D721Med (cell line): ENCODE data around the gene SEMA6A.

ENCODE experiments used
- DNase-seq: peaks from one replicate; pipeline ENCODE4 v3.0.0; 2011; ENCODE audit warnings: low spot score; ENCODE audit not compliant: insufficient read length
- FAIRE-seq: peaks from 2 replicates; lab custom pipeline; 2011; peaks lifted over from hg19 to GRCh38; lab: Jason Lieb, UNC
- TF ChIP-seq, protein P1 (sequence below): IDR thresholded peaks from 2 replicates; pipeline ENCODE4 v1.5.1; 2012; ENCODE audit warnings: mild to moderate bottlenecking, control low read depth; ENCODE audit not compliant: insufficient read depth; ENCODE audit errors: missing control alignments

Gene SEMA6A

DNA sequence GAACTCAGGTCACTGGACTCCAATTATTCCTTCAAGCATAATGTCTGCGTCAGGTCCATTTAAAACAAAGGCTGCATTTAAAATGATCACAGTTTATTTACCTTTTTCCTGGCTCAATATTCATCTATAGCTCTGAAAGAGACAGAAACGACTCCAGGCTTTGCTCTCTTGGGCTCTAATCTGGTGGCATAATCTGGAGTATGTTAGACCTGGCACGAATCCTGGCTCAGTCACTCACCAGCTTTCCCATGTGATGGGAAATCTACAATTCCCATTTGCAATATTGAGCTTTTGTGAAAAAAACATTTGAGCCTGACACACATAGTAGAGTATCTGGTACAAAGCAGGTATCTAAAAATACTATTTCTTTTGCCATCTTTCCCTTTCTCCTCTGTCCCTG lies 155.8 kb downstream of the SEMA6A start:
- DNase-seq (no peak), FAIRE-seq (no peak)
- TF ChIP-seq, protein P1, sequence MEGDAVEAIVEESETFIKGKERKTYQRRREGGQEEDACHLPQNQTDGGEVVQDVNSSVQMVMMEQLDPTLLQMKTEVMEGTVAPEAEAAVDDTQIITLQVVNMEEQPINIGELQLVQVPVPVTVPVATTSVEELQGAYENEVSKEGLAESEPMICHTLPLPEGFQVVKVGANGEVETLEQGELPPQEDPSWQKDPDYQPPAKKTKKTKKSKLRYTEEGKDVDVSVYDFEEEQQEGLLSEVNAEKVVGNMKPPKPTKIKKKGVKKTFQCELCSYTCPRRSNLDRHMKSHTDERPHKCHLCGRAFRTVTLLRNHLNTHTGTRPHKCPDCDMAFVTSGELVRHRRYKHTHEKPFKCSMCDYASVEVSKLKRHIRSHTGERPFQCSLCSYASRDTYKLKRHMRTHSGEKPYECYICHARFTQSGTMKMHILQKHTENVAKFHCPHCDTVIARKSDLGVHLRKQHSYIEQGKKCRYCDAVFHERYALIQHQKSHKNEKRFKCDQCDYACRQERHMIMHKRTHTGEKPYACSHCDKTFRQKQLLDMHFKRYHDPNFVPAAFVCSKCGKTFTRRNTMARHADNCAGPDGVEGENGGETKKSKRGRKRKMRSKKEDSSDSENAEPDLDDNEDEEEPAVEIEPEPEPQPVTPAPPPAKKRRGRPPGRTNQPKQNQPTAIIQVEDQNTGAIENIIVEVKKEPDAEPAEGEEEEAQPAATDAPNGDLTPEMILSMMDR = no peak

DNA sequence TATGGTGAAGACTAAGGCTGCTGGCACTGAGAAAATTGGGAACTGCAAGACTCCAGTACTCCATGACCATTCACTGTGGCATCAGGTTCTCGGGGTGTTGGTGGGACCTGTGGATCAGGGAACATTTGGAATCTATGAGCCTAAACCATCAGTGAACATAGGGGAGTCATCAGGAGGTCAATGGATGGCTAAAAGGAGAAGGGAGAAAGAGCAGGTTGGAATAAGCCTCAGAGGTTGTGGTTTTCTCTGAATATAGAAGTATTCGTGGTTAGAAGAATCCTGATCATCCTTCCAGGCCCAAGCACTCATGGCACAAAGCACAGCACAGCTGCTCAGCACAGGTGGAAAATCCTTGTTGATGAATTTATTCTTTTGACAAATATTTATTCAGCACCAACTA lies 156.6 kb downstream of the SEMA6A start:
- FAIRE-seq (no peak), DNase-seq (no peak)
- TF ChIP-seq, protein P1 = no peak

DNA sequence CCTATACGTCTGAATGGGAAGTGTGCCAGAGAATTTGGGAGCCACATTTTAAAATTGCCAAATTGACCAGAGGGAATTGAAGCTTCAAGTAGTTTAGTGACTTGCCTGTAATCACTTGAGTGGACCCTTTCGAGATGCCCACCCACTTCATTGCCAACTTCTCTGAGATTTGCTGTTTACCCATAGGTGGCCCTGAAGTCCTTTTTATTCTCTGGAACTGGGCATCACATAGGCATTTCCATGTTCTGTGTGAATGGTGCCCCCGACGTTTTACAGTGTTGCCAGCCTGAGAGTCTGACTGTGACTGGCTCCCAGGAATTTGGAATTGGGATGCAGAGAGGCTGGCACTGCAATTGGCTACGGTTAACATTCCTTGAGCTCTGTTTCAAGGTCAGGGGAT lies 158.6 kb downstream of the SEMA6A start:
- no peak for DNase-seq
- FAIRE-seq = no peak
- TF ChIP-seq, protein P1 = no peak

DNA sequence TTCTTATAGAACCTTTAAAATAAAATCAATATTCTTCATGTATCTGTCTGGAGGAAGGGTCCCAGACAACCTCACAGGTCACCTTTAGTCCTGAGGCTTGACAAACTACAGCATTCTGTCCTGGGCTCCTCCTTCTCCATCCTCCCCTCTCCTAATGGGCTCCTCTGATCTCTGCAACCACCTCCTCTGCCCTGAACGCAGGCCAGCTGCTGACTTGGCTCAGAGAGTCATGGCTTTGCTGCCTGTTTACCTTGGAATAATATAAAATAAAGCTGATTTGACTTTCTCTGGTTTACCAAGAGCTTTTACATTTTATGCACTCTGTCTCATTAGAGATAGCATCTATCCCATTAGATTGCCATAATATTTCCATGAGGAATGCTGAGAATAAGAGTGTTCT lies 159.4 kb downstream of the SEMA6A start:
- DNase-seq (no peak), FAIRE-seq (no peak)
- TF ChIP-seq, protein P1 = no peak

DNA sequence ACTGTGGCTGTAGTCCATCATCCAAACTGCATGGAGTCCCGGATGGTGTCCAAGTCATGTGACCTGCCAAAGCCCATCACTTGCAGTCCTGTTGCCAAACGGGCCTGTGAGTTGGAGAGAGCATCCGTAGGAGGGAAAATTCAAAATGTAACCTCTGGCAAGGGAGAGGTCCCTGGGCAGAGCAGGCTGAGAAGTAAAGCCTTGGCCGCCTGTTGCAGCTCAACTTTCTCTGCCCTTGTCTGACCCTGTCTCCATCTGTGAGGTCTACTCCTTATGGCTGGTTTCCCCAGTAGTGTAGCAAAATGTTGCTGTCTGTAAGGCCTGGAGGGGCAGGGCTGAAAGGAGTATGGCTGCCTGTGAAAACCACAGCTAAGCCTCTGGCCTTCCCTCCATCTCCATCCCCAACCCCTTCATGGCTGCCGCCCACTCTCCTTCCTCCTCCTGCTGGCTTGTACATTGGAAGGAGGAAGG lies 163.5 kb downstream of the SEMA6A start:
- DNase-seq = no peak
- TF ChIP-seq, protein P1 = no peak
- no peak for FAIRE-seq

DNA sequence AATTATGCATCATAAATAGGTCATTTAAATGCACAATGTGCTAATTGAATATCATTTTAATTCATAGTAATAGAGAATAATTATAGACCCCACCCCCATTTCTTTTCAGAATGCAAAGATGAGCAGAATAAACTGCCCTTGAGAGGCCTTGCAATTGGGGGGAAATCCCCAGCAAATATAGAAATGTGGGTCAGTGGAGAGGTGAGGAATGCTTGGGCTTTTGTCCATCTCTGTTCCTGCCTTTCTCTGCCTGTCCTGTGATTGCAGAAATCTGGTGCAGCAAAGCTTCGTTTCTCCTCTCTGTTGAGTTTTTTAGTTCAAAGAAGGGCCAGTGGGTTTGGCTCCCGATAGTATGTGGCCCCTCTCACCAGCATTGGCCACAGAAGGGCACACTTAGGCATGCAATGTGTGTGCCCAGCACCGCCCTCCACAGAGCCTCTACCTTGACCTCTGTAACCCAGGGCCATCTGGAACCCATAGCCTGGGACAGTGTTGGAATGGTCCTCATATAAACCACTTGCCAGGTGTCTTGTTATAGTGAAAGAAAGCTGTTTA lies 164.2 kb downstream of the SEMA6A start:
- TF ChIP-seq, protein P1 = no peak
- DNase-seq (no peak), FAIRE-seq (no peak)

DNA sequence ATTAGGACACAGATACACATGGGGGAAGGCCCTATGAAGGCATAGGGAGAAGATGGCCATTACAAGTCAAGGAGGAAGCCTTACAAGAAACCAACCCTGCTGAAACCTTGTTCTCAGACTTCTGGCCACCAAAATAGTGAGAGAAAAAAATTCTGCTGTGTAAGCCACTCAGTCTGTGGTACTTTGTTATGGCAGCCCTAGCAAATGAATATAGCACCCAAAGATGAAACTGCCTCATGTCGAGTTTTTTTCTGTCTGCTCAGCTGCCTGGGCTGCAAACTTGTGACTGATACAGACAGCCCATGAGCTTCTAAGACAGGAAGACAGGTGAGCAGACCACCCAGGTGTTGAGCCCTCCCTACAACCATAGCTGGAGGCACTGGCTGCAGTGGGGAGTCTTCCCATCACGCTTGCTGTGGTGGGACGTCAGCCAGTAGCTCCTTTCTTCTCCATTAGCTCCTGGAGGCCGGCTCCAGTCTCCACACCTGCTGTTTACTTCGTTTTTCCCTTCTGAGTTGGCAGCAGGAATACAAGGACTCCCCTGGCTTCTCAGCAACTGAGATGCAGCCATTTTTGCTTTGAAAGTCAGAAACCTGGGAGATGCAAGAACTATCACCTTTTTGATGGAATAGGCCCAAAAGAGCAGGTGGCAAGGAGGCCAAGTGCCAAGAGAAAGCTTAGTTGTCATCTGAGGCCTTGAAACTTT lies 164.9 kb downstream of the SEMA6A start:
- FAIRE-seq = no peak
- no peak for DNase-seq
- TF ChIP-seq, protein P1 = no peak
